Neural cell (in vitro differentiated cells): ENCODE measurements around the gene MYCT1. TPM values are rescaled to one million over a fixed set of nuclear protein-coding genes. Genes with fewer than 3 reads are reported as not detected.
"Not testable (repeated sequence)": the region's sequence is repeated elsewhere in the genome, so short reads cannot be mapped to it uniquely, and the experiment has no call there.

ENCODE experiments used
- H2AFZ ChIP-seq: fragments of 200-600, 300-800 bp; sonication (generic), shearing (Covaris generic); 2 replicates; pipeline ENCODE4 v1.6.0; 2014; ENCODE audit warnings: low read depth, mild to moderate bottlenecking, antibody characterized with exemption, low read length, moderate library complexity
- H3F3A ChIP-seq: fragments of 200-600 bp; shearing (Covaris generic); 2 replicates; pipeline ENCODE4 v1.6.1; 2016; ENCODE audit warnings: mild to moderate bottlenecking, moderate library complexity, mixed read lengths, antibody characterized with exemption, low read length; ENCODE audit not compliant: insufficient read depth, poor library complexity, severe bottlenecking
- H3K27ac ChIP-seq: fragments of 200-600, 300-800 bp; sonication (generic), shearing (Covaris generic); 2 replicates; pipeline ENCODE4 v1.5.1; 2014; ENCODE audit warnings: mild to moderate bottlenecking, low read length, moderate library complexity
- H3K27me3 ChIP-seq: fragments of 300-800, 200-600 bp; sonication (generic), shearing (Covaris generic); 2 replicates; pipeline ENCODE4 v1.6.0; 2014; ENCODE audit warnings: mild to moderate bottlenecking, low read depth, low read length, moderate library complexity; ENCODE audit not compliant: insufficient read depth
- H3K36me3 ChIP-seq: fragments of 300-800, 200-600 bp; sonication (generic), shearing (Covaris generic); 2 replicates; pipeline ENCODE4 v1.5.1; 2014; ENCODE audit warnings: mild to moderate bottlenecking, antibody characterized with exemption, low read length, moderate library complexity; ENCODE audit not compliant: insufficient read depth
- H3K4me2 ChIP-seq: fragments of 300-800, 200-600 bp; sonication (generic), shearing (Covaris generic); 2 replicates; pipeline ENCODE4 v1.6.0; 2014; ENCODE audit warnings: mild to moderate bottlenecking, low read length
- H3K4me3 ChIP-seq: fragments of 300-800, 200-600 bp; sonication (generic), shearing (Covaris generic); 2 replicates; pipeline ENCODE4 v1.5.1; 2014; ENCODE audit warnings: mild to moderate bottlenecking, low read length, moderate library complexity
- H3K79me2 ChIP-seq: fragments of 200-600 bp; shearing (Covaris generic); replicated peaks from 2 replicates; pipeline ENCODE4 v1.6.0; 2014; ENCODE audit warnings: mild to moderate bottlenecking, low read length, moderate library complexity; ENCODE audit not compliant: insufficient read depth
- H3K9ac ChIP-seq: fragments of 300-800, 200-600 bp; sonication (generic), shearing (Covaris generic); 2 replicates; pipeline ENCODE4 v1.6.1; 2016; ENCODE audit warnings: mild to moderate bottlenecking, low read length, mixed read lengths
- H3K9me2 ChIP-seq: fragments of 200-600 bp; shearing (Covaris generic); 2 replicates; pipeline ENCODE4 v1.6.1; 2016; ENCODE audit warnings: mild to moderate bottlenecking, low read length, mixed read lengths; ENCODE audit not compliant: insufficient read depth
- H3K9me3 ChIP-seq: fragments of 200-600, 300-800 bp; sonication (generic), shearing (Covaris generic); 2 replicates; pipeline ENCODE4 v1.6.1; 2016; ENCODE audit warnings: mild to moderate bottlenecking, mixed run types, low read length, moderate library complexity, mixed read lengths
- H4K20me1 ChIP-seq: fragments of 200-600 bp; shearing (Covaris generic); 2 replicates; pipeline ENCODE4 v1.6.1; 2016; ENCODE audit warnings: mild to moderate bottlenecking, mixed run types; ENCODE audit not compliant: insufficient read depth
- CTCF ChIP-seq: fragments of 450-650 bp; IDR thresholded peaks from 2 replicates; pipeline ENCODE4 v1.5.1; 2014; ENCODE audit warnings: antibody characterized with exemption, mild to moderate bottlenecking, moderate library complexity; ENCODE audit not compliant: poor library complexity, severe bottlenecking
- EP300 ChIP-seq: fragments of 450-650 bp; conservative IDR thresholded peaks from 2 replicates; pipeline ENCODE4 v1.6.1; 2014; ENCODE audit warnings: antibody characterized with exemption, mild to moderate bottlenecking, moderate library complexity; ENCODE audit not compliant: poor library complexity, severe bottlenecking
- EZH2 ChIP-seq: fragments of 200-600, 300-800 bp; shearing (Covaris generic), sonication (generic); IDR thresholded peaks from 2 replicates; pipeline ENCODE4 v1.6.1; 2014; ENCODE audit warnings: antibody characterized with exemption, low read length, borderline replicate concordance, mild to moderate bottlenecking; ENCODE audit not compliant: insufficient read depth, poor library complexity, severe bottlenecking
- MXI1 ChIP-seq: fragments of 450-650 bp; conservative IDR thresholded peaks from 2 replicates; pipeline ENCODE4 v1.6.1; 2014; ENCODE audit warnings: antibody characterized with exemption, mild to moderate bottlenecking; ENCODE audit not compliant: poor library complexity, severe bottlenecking
- POLR2AphosphoS5 ChIP-seq: IDR thresholded peaks from 2 replicates; pipeline ENCODE4 v1.6.1; 2012
- RAD21 ChIP-seq: fragments of 450-650 bp; conservative IDR thresholded peaks from 2 replicates; pipeline ENCODE4 v1.6.1; 2014; ENCODE audit warnings: antibody characterized with exemption, mild to moderate bottlenecking, moderate library complexity
- REST ChIP-seq: IDR thresholded peaks from 2 replicates; pipeline ENCODE4 v1.6.1; 2012; ENCODE audit warnings: borderline replicate concordance
- SMC3 ChIP-seq: fragments of 450-650 bp; conservative IDR thresholded peaks from 2 replicates; pipeline ENCODE4 v1.6.1; 2014; ENCODE audit warnings: antibody characterized with exemption, mild to moderate bottlenecking, moderate library complexity; ENCODE audit not compliant: poor library complexity
- TAF1 ChIP-seq: IDR thresholded peaks from 2 replicates; pipeline ENCODE4 v1.6.1; 2012; ENCODE audit warnings: low read depth
- polyA plus RNA-seq: library from polyadenylated mRNA; depleted of rRNA; stranded (reverse); fragments of >200 nt; gene quantifications from 2 replicates; pipeline ENCODE4 v1.2.3, GENCODE V29; 2014

Gene MYCT1
- polyA plus RNA-seq, 1 donor from 2014 or later, result not detected

- H3K4me2 ChIP-seq, result no peak overlapping the region
- no peaks in the 10 kb centered on the region for H3K36me3 ChIP-seq
- H4K20me1 ChIP-seq, result no peaks in the 10 kb centered on the region
- no peak overlapping the region for H3K27ac ChIP-seq
- no peaks in the 10 kb centered on the region for H3K79me2 ChIP-seq
- no peak overlapping the region for H3K9ac ChIP-seq
- no peaks in the 10 kb centered on the region for H3K9me2 ChIP-seq
- no peaks in the 10 kb centered on the region for H3K9me3 ChIP-seq
- no peaks in the 10 kb centered on the region for H3F3A ChIP-seq
- no peaks in the 10 kb centered on the region for H3K27me3 ChIP-seq
- no peak for TF ChIP-seq REST
- no peak for TF ChIP-seq EP300
- no peak for TF ChIP-seq TAF1
- no peak for TF ChIP-seq SMC3
- peak; percentile 13 for TF ChIP-seq RAD21
- H3K4me3 ChIP-seq, result no peak overlapping the region
- no peak overlapping the region for H2AFZ ChIP-seq
Measured at GRCh38 chr6:152701081-152701862, 3.6 kb downstream of the MYCT1 start.

- no peaks in the 10 kb centered on the region for H3F3A ChIP-seq
- no peak overlapping the region for H3K27ac ChIP-seq
- H3K79me2 ChIP-seq, result no peaks in the 10 kb centered on the region
- H3K9me3 ChIP-seq, result no peaks in the 10 kb centered on the region
- H3K9me2 ChIP-seq, result no peaks in the 10 kb centered on the region
- TF ChIP-seq EP300, result no peak
- no peak for TF ChIP-seq EZH2
- no peak for TF ChIP-seq SMC3
- no peak for TF ChIP-seq REST
- TF ChIP-seq POLR2AphosphoS5, result no peak
- TF ChIP-seq CTCF, result no peak
- TF ChIP-seq MXI1, result no peak
- no peak for TF ChIP-seq RAD21
- TF ChIP-seq TAF1, result no peak
- H3K27me3 ChIP-seq, result no peaks in the 10 kb centered on the region
- no peak overlapping the region for H2AFZ ChIP-seq
- no peak overlapping the region for H3K9ac ChIP-seq
- H3K4me2 ChIP-seq, result no peak overlapping the region
- H3K4me3 ChIP-seq, result no peak overlapping the region
- no peaks in the 10 kb centered on the region for H4K20me1 ChIP-seq
- H3K36me3 ChIP-seq, result no peaks in the 10 kb centered on the region
Measured at GRCh38 chr6:152701863-152702401, 4.2 kb downstream of the MYCT1 start.

- H3K27ac ChIP-seq, H3K36me3 ChIP-seq, H3K9me3 ChIP-seq, H2AFZ ChIP-seq, H3K9me2 ChIP-seq, H3K9ac ChIP-seq, H3K4me2 ChIP-seq, H3K79me2 ChIP-seq, H4K20me1 ChIP-seq, H3F3A ChIP-seq, H3K27me3 ChIP-seq, H3K4me3 ChIP-seq: not testable (repeated sequence)
Measured at GRCh38 chr6:152703750-152704149, 6.1 kb downstream of the MYCT1 start.
